ENCODE data around the gene MGAT5B. TPM values are rescaled to one million over a fixed set of nuclear protein-coding genes. Genes with fewer than 3 reads are reported as not detected.

MGAT5B gene
- total and polyA plus RNA-seq, 2 donors from 2014 or later, result 0.56 to 2.3 TPM

- TF ChIP-seq, protein P1, sequence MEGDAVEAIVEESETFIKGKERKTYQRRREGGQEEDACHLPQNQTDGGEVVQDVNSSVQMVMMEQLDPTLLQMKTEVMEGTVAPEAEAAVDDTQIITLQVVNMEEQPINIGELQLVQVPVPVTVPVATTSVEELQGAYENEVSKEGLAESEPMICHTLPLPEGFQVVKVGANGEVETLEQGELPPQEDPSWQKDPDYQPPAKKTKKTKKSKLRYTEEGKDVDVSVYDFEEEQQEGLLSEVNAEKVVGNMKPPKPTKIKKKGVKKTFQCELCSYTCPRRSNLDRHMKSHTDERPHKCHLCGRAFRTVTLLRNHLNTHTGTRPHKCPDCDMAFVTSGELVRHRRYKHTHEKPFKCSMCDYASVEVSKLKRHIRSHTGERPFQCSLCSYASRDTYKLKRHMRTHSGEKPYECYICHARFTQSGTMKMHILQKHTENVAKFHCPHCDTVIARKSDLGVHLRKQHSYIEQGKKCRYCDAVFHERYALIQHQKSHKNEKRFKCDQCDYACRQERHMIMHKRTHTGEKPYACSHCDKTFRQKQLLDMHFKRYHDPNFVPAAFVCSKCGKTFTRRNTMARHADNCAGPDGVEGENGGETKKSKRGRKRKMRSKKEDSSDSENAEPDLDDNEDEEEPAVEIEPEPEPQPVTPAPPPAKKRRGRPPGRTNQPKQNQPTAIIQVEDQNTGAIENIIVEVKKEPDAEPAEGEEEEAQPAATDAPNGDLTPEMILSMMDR (IDR thresholded peaks at IDR 0.05; ENCODE audit: borderline replicate concordance, extremely low read depth, insufficient read depth), result no peak
- H3K4me1 ChIP-seq (ENCODE audit: control insufficient read depth in 2 of 3, insufficient read depth in 2 of 3, low read depth in 1 of 3, low read length in 3 of 3), result peaks cover 0 to 5% (median 0%) of the 10 kb centered on the region in 3 donors
- H3K27me3 ChIP-seq (ENCODE audit: control insufficient read depth, insufficient read depth, low read length), result no peaks in the 10 kb centered on the region
- H3K4me3 ChIP-seq (ENCODE audit: low read length in 3 of 3), result no peak overlapping the region
- H3K36me3 ChIP-seq (ENCODE audit: control insufficient read depth in 2 of 3, insufficient read depth in 3 of 3, low read length in 3 of 3), result no peaks in the 10 kb centered on the region
- intact Hi-C loops (cut with DNase I), result no loop called here
- H3K9me3 ChIP-seq (ENCODE audit: control insufficient read depth in 2 of 3, insufficient read depth in 1 of 3, low read length in 3 of 3), result peaks cover 0 to 3% (median 0%) of the 10 kb centered on the region in 3 donors
- no peak overlapping the region for H3K27ac ChIP-seq (ENCODE audit: low read depth in 2 of 2, low read length in 2 of 2)
- no peak for FAIRE-seq
- no peak overlapping the region for H3K9ac ChIP-seq (ENCODE audit: low read length in 3 of 3)
- DNase-seq, result peak in 1 of 5 donors; percentile 51
These were observed 35.9 kb downstream of the MGAT5B start for GRCh38 chr17:76904116-76904515.

- H3K4me1 ChIP-seq (ENCODE audit: control insufficient read depth in 2 of 3, insufficient read depth in 2 of 3, low read depth in 1 of 3, low read length in 3 of 3), result peaks cover 0 to 5% (median 0%) of the 10 kb centered on the region in 3 donors
- intact Hi-C loops (cut with DNase I), result no loop called here
- H3K9ac ChIP-seq (ENCODE audit: low read length in 3 of 3), result no peak overlapping the region
- TF ChIP-seq, protein P1 (IDR thresholded peaks at IDR 0.05; ENCODE audit: borderline replicate concordance, extremely low read depth, insufficient read depth), result no peak
- DNase-seq (peak in 1 of 5 donors; percentile 54), FAIRE-seq (no peak)
- H3K9me3 ChIP-seq (ENCODE audit: control insufficient read depth in 2 of 3, insufficient read depth in 1 of 3, low read length in 3 of 3), result peaks cover 0 to 3% (median 0%) of the 10 kb centered on the region in 3 donors
- no peaks in the 10 kb centered on the region for H3K36me3 ChIP-seq (ENCODE audit: control insufficient read depth in 2 of 3, insufficient read depth in 3 of 3, low read length in 3 of 3)
- no peak overlapping the region for H3K4me3 ChIP-seq (ENCODE audit: low read length in 3 of 3)
- no peak overlapping the region for H3K27ac ChIP-seq (ENCODE audit: low read depth in 2 of 2, low read length in 2 of 2)
- H3K27me3 ChIP-seq (ENCODE audit: control insufficient read depth, insufficient read depth, low read length), result no peaks in the 10 kb centered on the region
These were observed 36.8 kb downstream of the MGAT5B start for GRCh38 chr17:76905036-76905435.

DNA sequence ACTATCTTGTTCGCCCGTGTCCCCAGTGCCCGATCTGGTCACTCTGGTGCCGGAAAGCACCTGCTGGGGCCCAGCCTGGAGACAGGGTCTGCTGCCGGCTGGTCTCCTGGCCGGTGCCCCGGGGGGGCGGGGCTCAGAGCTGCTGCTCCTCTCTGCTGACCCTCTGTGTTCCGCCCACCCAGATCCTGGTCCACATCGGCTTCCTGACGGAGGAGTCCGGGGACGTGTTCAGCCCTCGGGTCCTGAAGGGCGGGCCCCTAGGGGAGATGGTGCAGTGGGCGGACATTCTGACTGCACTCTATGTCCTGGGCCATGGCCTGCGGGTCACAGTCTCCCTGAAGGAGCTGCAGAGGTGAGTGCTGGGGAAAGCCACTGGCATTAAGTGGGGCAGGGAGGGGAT, 37.6 kb downstream of the MGAT5B start:
- TF ChIP-seq, protein P1 (IDR thresholded peaks at IDR 0.05; ENCODE audit: borderline replicate concordance, extremely low read depth, insufficient read depth), result no peak
- peaks cover 0 to 4% (median 0%) of the 10 kb centered on the region in 3 donors for H3K4me1 ChIP-seq (ENCODE audit: control insufficient read depth in 2 of 3, insufficient read depth in 2 of 3, low read depth in 1 of 3, low read length in 3 of 3)
- no peak overlapping the region for H3K4me3 ChIP-seq (ENCODE audit: low read length in 3 of 3)
- H3K9ac ChIP-seq (ENCODE audit: low read length in 3 of 3), result no peak overlapping the region
- H3K36me3 ChIP-seq (ENCODE audit: control insufficient read depth in 2 of 3, insufficient read depth in 3 of 3, low read length in 3 of 3), result no peaks in the 10 kb centered on the region
- H3K9me3 ChIP-seq (ENCODE audit: control insufficient read depth in 2 of 3, insufficient read depth in 1 of 3, low read length in 3 of 3), result peaks cover 0 to 3% (median 0%) of the 10 kb centered on the region in 3 donors
- H3K27me3 ChIP-seq (ENCODE audit: control insufficient read depth, insufficient read depth, low read length), result no peaks in the 10 kb centered on the region
- FAIRE-seq (no peak), DNase-seq (peak in 1 of 5 donors; percentile 56)
- intact Hi-C loops (cut with DNase I), result no loop called here
- H3K27ac ChIP-seq (ENCODE audit: low read depth in 2 of 2, low read length in 2 of 2), result no peak overlapping the region

GRCh38 chr17:76906463-76906862, 38.3 kb downstream of the MGAT5B start:
- Histone ChIP-seq H3K9me3 (ENCODE audit: control insufficient read depth in 2 of 3, insufficient read depth in 1 of 3, low read length in 3 of 3) (peaks cover 0 to 3% (median 0%) of the 10 kb centered on the region in 3 donors), H3K4me3 (ENCODE audit: low read length in 3 of 3) (no peak overlapping the region), H3K27me3 (ENCODE audit: control insufficient read depth, insufficient read depth, low read length) (no peaks in the 10 kb centered on the region), H3K27ac (ENCODE audit: low read depth in 2 of 2, low read length in 2 of 2) (no peak overlapping the region), H3K36me3 (ENCODE audit: control insufficient read depth in 2 of 3, insufficient read depth in 3 of 3, low read length in 3 of 3) (no peaks in the 10 kb centered on the region), H3K9ac (ENCODE audit: low read length in 3 of 3) (no peak overlapping the region), H3K4me1 (ENCODE audit: control insufficient read depth in 2 of 3, insufficient read depth in 2 of 3, low read depth in 1 of 3, low read length in 3 of 3) (peaks cover 0 to 4% (median 0%) of the 10 kb centered on the region in 3 donors)
- DNase-seq (no peak), FAIRE-seq (no peak)
- intact Hi-C loops (cut with DNase I), result no loop called here
- TF ChIP-seq, protein P1 (IDR thresholded peaks at IDR 0.05; ENCODE audit: borderline replicate concordance, extremely low read depth, insufficient read depth), result no peak
